Measurements from ENCODE around the gene WFS1.
A peak's percentile ranks its signal among the peaks of the same experiment; 100 is the strongest.

Gene WFS1

GRCh38 chr4:6301051-6301731, 31.5 kb downstream of the WFS1 start:
- DNase-seq, result no peak

GRCh38 chr4:6301732-6302442, 32.2 kb downstream of the WFS1 start:
- DNase-seq, result no peak

- no peak for DNase-seq
Measured at GRCh38 chr4:6302869-6303268, 33.2 kb downstream of the WFS1 start.

GRCh38 chr4:6303943-6304342, 34.3 kb downstream of the WFS1 start:
- no peak for DNase-seq

- DNase-seq, result no peak
Measured at GRCh38 chr4:6306299-6306698, 36.6 kb downstream of the WFS1 start.

GRCh38 chr4:6307230-6307629, 37.6 kb downstream of the WFS1 start:
- DNase-seq, result no peak

- DNase-seq, result no peak
Measured at GRCh38 chr4:6307891-6308290, 38.2 kb downstream of the WFS1 start.

- DNase-seq, result peak; percentile 61
Measured at GRCh38 chr4:6308899-6309643, 39.4 kb downstream of the WFS1 start.

- DNase-seq, result no peak
Measured at GRCh38 chr4:6309777-6310176, 40.1 kb downstream of the WFS1 start.

- no peak for DNase-seq
Measured at GRCh38 chr4:6313216-6313615, 43.6 kb downstream of the WFS1 start.

- no peak for DNase-seq
Measured at GRCh38 chr4:6316461-6317003, 46.9 kb downstream of the WFS1 start.

- no peak for DNase-seq
Measured at GRCh38 chr4:6318206-6318605, 48.6 kb downstream of the WFS1 start.

- DNase-seq, result no peak
Measured at GRCh38 chr4:6319530-6320150, 50.0 kb downstream of the WFS1 start.

GRCh38 chr4:6320663-6321062, 51.0 kb downstream of the WFS1 start:
- DNase-seq, result no peak

GRCh38 chr4:6321361-6321760, 51.7 kb downstream of the WFS1 start:
- DNase-seq, result no peak

GRCh38 chr4:6322067-6322760, 52.6 kb downstream of the WFS1 start:
- DNase-seq, result no peak

GRCh38 chr4:6322761-6323566, 53.3 kb downstream of the WFS1 start:
- DNase-seq, result no peak

- no peak for DNase-seq
Measured at GRCh38 chr4:6324461-6324998, 54.9 kb downstream of the WFS1 start.

- no peak for DNase-seq
Measured at GRCh38 chr4:6324999-6325787, 55.5 kb downstream of the WFS1 start.

GRCh38 chr4:6325788-6326290, 56.2 kb downstream of the WFS1 start:
- no peak for DNase-seq

Measured in femur (tissue), 1 donor.